ENCODE results near the gene UBFD1.

GRCh38 chr16:23578101-23578830 is 20.7 kb downstream of the UBFD1 start:
- TF ChIP-seq CTCF (IDR thresholded peaks at IDR 0.05) = no peak
- TF ChIP-seq POLR2A (IDR thresholded peaks at IDR 0.05) = no peak
